CD4-positive, alpha-beta T cell treated with Interleukin-1 beta for 1 hour (primary cell): ENCODE measurements around the gene SPEF1.

Experiments
- DNase-seq, 2 donors: peaks; one replicate each; pipeline ENCODE4 v3.0.0-alpha.2; 2020 to 2022

The SPEF1 gene

DNA sequence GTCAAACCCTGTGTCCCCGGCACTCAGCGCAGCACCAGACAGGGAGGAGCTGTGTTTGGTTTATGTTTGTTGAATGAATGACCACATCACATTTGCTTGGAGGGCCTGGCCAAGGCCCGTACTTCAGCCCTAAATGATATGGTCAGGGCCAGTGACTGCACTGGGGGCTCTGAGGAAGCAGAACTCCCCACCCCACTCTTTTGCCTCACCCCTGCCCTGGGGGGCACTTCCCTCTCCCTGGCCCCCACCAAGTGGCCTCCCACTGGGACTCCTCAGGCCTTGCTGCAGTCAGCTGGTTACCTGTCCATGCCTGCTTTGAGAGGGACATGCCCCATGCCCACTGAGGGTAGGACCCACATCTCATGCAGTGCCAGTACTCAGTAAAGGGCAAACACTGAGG is 16.6 kb downstream of the SPEF1 start:
- no peak for DNase-seq

GRCh38 chr20:3763671-3764601 is 17.3 kb downstream of the SPEF1 start:
- DNase-seq: peak in 1 of 2 donors; percentile 30

DNA sequence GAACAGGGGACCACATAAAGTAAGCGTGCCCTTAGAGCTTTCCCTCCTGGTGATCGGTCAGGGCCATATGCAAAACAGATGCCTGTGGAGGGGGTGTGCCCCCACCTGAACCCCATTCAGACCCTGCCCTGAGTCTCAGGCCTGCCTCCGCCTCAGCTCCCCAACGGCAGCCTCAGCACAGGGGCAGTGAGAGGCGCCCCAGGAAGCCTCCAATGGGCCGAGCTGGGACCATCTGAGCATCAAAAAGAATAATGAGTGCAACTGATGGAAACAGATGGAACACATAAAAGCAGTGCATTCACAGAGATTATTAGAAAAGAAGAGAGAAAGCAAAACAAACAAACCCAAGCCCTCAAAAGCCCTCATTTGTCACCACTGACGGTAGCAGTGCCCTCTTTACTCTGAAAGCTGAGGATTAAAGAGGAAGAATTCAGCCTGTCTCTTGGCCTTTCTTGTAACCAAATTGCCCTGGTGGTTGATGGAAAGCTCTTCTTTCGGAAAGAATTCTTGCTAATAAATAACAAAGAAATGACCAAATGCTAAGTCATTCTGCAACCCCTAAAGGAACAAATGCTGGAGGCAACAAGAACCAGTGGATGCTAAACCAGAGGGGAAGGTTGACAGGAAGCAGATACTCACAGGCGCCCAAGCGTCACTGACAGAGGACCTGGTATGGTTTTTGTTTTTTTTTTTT is 20.4 kb downstream of the SPEF1 start:
- DNase-seq: no peak

- DNase-seq: no peak
Observed at GRCh38 chr20:3759884-3760283, 21.4 kb downstream of the SPEF1 start.

DNA sequence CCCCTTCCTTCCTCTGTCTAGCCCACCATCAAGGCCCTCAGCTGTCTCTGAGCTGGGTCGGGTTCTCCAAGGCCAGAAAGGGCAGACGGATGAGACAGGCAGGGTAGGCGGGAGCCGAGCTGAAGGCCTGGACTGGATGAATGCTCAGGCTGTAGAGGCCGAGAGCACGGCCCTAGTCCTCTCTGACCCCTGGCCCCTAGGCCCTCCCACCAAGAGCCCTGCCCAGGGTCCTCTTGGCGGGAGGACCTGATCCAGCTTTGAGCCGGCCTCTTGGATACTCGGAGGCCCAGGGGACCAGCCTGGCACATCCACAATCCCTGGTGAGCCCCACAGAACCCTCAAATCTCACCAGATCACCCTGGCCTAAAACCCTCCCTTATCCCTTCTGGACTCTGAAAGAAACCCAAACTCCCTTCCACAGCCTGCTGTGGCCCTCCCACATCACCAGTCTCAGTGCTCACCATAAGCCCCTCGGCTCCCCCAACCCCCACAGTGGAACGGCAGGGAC is 21.9 kb downstream of the SPEF1 start:
- DNase-seq: no peak

DNA sequence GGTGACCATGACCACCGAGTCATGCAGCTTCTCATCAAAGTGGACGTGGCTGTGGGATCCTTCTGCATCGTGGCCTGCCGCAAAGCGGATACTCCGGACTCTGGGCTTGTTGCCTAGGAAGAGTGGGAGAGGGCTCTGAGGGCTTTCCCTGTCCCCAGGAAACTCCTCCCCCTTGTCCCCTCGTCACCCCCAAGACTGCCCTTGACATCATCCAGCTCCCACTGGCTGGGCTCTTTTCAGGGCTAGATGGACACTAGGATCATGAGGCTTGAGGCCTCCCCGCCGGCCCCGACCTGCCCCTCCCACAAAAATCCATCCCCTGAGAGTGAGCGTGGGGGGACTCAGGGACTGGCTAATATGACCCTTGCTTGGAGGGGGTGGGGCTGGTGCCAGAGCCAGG is 22.7 kb downstream of the SPEF1 start:
- no peak for DNase-seq

DNA sequence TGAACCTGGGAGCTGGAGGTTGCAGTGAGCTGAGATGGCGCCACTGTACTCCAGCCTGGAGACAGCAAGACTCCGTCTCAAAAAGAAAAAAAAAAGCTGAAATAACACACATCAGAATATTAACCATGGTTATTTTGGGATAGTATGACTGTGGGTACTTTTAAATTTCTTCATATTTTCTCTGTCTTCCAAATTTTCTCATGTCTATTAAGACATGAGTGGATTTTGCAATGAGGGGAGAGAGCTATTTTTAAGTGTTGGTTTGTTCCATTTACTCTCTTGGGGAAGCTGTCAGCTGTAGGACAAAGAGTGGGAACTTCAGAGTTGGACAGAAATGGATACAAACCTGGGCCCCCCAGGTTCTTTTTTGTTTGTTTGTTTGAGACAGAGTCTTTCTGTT is 24.0 kb downstream of the SPEF1 start:
- DNase-seq: no peak

- no peak for DNase-seq
Observed at GRCh38 chr20:3755814-3756480, 25.3 kb downstream of the SPEF1 start.

DNA sequence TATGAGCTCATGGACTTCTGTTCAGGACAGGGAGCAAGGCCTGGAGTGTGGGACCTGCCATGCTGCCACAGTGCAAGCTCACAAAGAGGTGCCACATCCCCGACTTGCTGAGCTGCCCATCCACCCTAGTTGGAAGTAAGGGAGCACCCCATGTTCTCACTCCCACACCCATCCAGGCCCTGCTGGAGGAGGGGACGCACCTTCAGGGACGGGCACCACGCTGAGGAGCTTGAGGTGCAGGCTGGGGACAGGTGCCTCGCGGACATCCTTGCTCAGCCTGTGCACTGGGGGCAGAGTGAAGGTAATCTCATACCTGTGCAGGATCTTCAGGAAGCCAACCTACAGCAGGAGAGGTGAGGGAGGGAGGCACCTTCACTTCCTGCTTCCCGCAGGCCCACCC is 26.0 kb downstream of the SPEF1 start:
- no peak for DNase-seq

GRCh38 chr20:3754276-3754630 is 27.0 kb downstream of the SPEF1 start:
- DNase-seq: no peak

- DNase-seq: no peak
Observed at GRCh38 chr20:3753501-3754275, 27.6 kb downstream of the SPEF1 start.

GRCh38 chr20:3753098-3753497 is 28.1 kb downstream of the SPEF1 start:
- DNase-seq: peak; percentile 66 to 70

GRCh38 chr20:3752386-3752759 is 28.9 kb downstream of the SPEF1 start:
- no peak for DNase-seq

DNA sequence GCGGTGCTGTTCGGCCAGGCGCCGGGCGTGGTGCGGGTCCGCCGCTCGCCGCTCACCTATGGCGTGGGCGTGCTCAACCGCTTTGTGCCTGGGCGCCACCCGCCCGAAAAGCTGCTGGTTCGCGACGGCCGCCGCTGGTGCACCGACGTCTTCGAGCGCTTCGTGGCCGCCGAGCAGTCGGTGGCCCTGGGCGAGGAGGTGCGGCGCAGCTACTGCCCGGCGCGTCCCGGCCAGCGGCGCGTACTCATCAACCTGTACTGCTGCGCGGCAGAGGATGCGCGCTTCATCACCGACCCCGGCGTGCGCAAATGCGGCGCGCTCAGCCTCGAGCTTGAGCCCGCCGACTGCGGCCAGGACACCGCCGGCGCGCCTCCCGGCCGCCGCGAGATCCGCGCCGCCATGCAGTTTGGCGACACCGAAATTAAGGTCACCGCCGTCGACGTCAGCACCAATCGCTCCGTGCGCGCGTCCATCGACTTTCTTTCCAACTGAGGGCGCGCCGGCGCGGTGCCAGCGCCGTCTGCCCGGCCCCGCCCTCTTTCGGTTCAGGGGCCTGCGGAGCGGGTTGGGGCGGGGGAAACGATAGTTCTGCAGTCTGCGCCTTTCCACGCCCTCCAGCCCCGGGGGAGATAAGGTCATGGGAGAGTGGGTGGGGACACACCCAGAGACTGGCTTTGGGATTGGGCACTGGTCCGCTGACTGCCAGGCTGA is 29.4 kb downstream of the SPEF1 start:
- peak; percentile 65 to 71 for DNase-seq

- DNase-seq: no peak
Observed at GRCh38 chr20:3751305-3751674, 30.0 kb downstream of the SPEF1 start.

DNA sequence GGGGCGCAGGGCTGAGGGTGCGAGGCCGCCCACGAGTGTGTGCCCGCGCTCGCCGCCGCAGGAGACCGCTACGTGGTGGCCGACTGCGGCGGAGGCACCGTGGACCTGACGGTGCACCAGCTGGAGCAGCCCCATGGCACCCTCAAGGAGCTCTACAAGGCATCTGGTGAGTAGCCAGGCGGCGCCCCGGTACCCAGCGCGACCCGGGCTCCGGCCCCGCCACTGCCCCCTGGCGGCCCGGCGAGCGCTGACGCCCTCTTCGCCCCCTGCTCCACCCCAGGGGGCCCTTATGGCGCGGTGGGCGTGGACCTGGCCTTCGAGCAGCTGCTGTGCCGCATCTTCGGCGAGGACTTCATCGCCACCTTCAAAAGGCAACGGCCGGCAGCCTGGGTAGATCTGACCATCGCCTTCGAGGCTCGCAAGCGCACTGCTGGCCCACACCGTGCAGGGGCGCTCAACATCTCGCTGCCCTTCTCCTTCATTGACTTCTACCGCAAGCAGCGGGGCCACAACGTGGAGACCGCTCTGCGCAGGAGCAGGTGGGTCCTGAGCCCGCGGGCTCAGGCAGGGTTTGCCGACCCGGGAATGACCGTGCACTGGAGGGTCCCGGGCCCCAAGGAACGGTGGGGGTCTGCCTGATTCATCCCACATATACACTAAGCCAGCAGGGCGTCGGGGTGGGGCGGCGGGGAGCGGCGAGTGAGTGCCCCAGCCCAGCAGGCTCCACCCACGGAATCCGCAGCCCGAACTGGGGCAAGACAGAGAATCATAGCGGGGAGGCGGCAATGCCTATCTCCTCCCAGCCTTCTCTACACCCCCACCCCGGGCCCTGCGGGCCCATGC is 31.3 kb downstream of the SPEF1 start:
- peak; percentile 25 to 37 for DNase-seq

DNA sequence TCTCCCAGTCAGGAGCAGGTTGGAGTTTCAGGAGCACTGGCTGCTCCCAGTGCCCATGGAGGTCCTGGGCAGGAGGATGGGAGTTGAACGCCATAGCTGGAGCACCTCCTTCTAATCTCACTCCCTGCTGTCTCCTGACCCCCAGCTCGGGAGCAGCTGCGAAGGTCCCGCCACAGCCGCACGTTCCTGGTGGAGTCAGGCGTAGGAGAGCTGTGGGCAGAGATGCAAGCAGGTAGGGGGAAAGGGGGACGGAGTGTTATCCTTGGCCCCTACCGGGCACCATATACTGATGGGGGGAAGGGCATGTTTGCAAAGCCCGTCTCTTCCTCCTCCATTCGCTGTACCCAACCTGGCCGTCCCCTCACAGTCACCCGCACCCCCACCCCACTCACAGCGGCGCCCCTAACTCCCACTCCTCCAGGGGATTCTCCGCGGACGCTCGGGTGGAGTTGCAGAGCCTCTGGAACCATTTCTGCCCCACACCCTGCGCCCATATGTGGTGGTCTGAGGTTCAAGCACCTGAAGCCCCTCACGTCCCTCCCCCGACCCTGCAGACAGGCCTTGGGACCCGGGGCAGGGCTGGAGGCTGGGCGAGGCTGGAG is 32.1 kb downstream of the SPEF1 start:
- DNase-seq: no peak

DNA sequence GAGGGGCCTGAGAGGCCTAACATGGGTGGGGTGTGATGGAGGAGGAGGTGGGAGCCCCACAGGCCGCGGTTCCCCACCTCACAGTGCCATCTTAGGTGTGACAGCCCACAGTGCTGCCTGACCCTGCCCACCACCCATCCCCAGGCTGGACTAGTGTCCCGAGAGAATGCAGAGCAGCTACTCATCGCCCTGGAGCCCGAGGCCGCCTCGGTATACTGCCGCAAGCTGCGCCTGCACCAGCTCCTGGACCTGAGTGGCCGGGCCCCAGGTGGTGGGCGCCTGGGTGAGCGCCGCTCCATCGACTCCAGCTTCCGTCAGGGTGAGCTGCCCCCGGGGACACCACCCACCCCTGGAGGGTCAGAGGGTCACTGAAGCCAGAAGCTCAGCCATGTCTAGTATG is 33.2 kb downstream of the SPEF1 start:
- DNase-seq: no peak

DNA sequence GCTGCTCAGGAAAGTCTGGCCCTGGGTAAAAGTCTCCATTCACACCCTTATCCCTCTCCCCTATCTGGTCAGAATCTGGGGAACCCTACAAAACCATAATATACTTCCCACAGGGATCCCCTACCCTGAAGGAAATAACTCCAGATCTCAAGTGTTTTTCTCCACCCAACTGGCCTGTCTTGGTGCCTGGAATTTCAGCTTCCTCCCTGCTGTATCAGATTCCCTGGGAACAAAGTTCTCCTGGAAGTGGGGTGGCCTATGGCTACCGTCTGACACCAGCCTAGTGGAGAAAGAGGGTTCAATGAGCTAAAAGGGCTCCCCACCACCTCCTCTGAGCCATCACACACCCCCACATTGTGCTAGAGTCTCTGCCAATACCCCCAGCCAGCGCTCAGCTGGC is 33.8 kb downstream of the SPEF1 start:
- DNase-seq: no peak

GRCh38 chr20:3745686-3746173 is 35.5 kb downstream of the SPEF1 start:
- no peak for DNase-seq
